HG03280 (cell line): ENCODE measurements around the gene F2RL3.

Experiments
- ATAC-seq: cut with Tn5 transposase; IDR thresholded peaks from one replicate; pipeline ENCODE4 v1.9.1; 2021; ENCODE audit warnings: mild to moderate bottlenecking, moderate library complexity; ENCODE audit not compliant: unreplicated experiment

Gene F2RL3

GRCh38 chr19:16888629-16889365 is at the start of gene F2RL3:
Gene F2RL3 (plus strand): TSS chr19:16888999. CDS start chr19:16889190, 191 bp downstream.
- ATAC-seq: peak; percentile 39

- ATAC-seq: no peak
Observed at GRCh38 chr19:16841391-16841926, 47.3 kb upstream of the F2RL3 start.

- ATAC-seq: no peak
Observed at GRCh38 chr19:16846901-16847300, 41.9 kb upstream of the F2RL3 start.

- no peak for ATAC-seq
Observed at GRCh38 chr19:16847430-16847829, 41.4 kb upstream of the F2RL3 start.

- no peak for ATAC-seq
Observed at GRCh38 chr19:16849168-16849567, 39.6 kb upstream of the F2RL3 start.

GRCh38 chr19:16850133-16850532 is 38.7 kb upstream of the F2RL3 start:
- no peak for ATAC-seq

GRCh38 chr19:16851031-16851712 is 37.6 kb upstream of the F2RL3 start:
- no peak for ATAC-seq

GRCh38 chr19:16853066-16853465 is 35.7 kb upstream of the F2RL3 start:
- no peak for ATAC-seq

GRCh38 chr19:16856091-16856490 is 32.7 kb upstream of the F2RL3 start:
- no peak for ATAC-seq

GRCh38 chr19:16859626-16860025 is 29.2 kb upstream of the F2RL3 start:
- ATAC-seq: no peak

GRCh38 chr19:16860118-16860517 is 28.7 kb upstream of the F2RL3 start:
- ATAC-seq: no peak

- ATAC-seq: no peak
Observed at GRCh38 chr19:16861011-16861410, 27.8 kb upstream of the F2RL3 start.

- ATAC-seq: no peak
Observed at GRCh38 chr19:16861834-16862233, 27.0 kb upstream of the F2RL3 start.

GRCh38 chr19:16862826-16863415 is 25.9 kb upstream of the F2RL3 start:
- ATAC-seq: no peak

- no peak for ATAC-seq
Observed at GRCh38 chr19:16867211-16867610, 21.6 kb upstream of the F2RL3 start.

- no peak for ATAC-seq
Observed at GRCh38 chr19:16868423-16869130, 20.2 kb upstream of the F2RL3 start.

GRCh38 chr19:16869331-16869972 is 19.3 kb upstream of the F2RL3 start:
- no peak for ATAC-seq

- no peak for ATAC-seq
Observed at GRCh38 chr19:16871871-16872270, 16.9 kb upstream of the F2RL3 start.

- ATAC-seq: no peak
Observed at GRCh38 chr19:16872728-16873127, 16.1 kb upstream of the F2RL3 start.

- ATAC-seq: no peak
Observed at GRCh38 chr19:16873594-16873993, 15.2 kb upstream of the F2RL3 start.
